B cell (primary cell): Measurements from ENCODE around the gene TOR2A.

Source experiments
- EZH2 ChIP-seq: IDR thresholded peaks from 2 replicates; pipeline ENCODE4 v1.6.1; 2012; ENCODE audit warnings: borderline replicate concordance, low read depth, mild to moderate bottlenecking, moderate library complexity, low read length; ENCODE audit not compliant: insufficient read depth, poor library complexity, severe bottlenecking
- TF ChIP-seq, protein P1 (sequence below): fragments of 200-600 bp; IDR thresholded peaks from one replicate; pipeline ENCODE4 v1.8.0; 2022; ENCODE audit warnings: antibody characterized with exemption, mild to moderate bottlenecking

DNA sequence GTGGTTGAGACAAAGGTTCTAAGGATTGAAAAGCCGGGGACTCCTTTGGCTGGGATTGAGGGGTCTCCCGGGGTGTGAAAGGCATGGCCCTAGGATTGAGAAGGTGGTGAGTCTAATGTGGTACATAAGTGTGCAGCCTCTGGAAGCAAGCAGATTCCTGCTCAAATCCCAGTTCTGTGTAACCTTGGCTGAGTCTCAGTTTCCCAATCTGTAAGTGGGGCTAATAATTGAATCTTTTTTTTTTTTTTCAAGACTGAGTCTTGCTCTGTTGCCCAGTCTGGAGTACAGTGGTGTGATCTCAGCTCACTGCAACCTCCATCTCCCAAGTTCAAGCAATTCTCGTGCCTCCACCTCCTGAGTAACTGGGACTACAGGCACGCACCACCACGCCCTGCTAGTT is 37.5 kb upstream of the TOR2A start:
- TF ChIP-seq, protein P1, sequence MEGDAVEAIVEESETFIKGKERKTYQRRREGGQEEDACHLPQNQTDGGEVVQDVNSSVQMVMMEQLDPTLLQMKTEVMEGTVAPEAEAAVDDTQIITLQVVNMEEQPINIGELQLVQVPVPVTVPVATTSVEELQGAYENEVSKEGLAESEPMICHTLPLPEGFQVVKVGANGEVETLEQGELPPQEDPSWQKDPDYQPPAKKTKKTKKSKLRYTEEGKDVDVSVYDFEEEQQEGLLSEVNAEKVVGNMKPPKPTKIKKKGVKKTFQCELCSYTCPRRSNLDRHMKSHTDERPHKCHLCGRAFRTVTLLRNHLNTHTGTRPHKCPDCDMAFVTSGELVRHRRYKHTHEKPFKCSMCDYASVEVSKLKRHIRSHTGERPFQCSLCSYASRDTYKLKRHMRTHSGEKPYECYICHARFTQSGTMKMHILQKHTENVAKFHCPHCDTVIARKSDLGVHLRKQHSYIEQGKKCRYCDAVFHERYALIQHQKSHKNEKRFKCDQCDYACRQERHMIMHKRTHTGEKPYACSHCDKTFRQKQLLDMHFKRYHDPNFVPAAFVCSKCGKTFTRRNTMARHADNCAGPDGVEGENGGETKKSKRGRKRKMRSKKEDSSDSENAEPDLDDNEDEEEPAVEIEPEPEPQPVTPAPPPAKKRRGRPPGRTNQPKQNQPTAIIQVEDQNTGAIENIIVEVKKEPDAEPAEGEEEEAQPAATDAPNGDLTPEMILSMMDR, result no peak
- TF ChIP-seq EZH2, result no peak
